ES-I3 (cell line): ENCODE results near the gene C18orf63.

Source experiments
- H3K36me3 ChIP-seq: 2 replicates; pipeline ENCODE4 v1.6.1; 2013; ENCODE audit warnings: mild to moderate bottlenecking, low read length, control low read depth, moderate library complexity; ENCODE audit not compliant: insufficient read depth
- H3K4me1 ChIP-seq: 2 replicates; pipeline ENCODE4 v1.6.1; 2013; ENCODE audit warnings: mild to moderate bottlenecking, control low read depth, low read length; ENCODE audit not compliant: insufficient read depth
- H3K9ac ChIP-seq: 2 replicates; pipeline ENCODE4 v1.6.1; 2013; ENCODE audit warnings: low read depth, mild to moderate bottlenecking, low read length, moderate library complexity
- H3K9me3 ChIP-seq: 2 replicates; pipeline ENCODE4 v1.6.1; 2013; ENCODE audit warnings: mild to moderate bottlenecking, low read length, moderate library complexity; ENCODE audit not compliant: control insufficient read depth, insufficient read depth

C18orf63 gene

GRCh38 chr18:74356959-74357358 is 41.3 kb downstream of the C18orf63 start:
- no peaks in the 10 kb centered on the region for H3K9me3 ChIP-seq
- H3K36me3 ChIP-seq: no peaks in the 10 kb centered on the region
- no peak overlapping the region for H3K9ac ChIP-seq
- no peaks in the 10 kb centered on the region for H3K4me1 ChIP-seq

GRCh38 chr18:74360852-74361655 is 45.4 kb downstream of the C18orf63 start:
- Histone ChIP-seq H3K9ac (no peak overlapping the region), H3K9me3 (no peaks in the 10 kb centered on the region), H3K36me3 (no peaks in the 10 kb centered on the region), H3K4me1 (no peaks in the 10 kb centered on the region)

GRCh38 chr18:74367905-74368304 is 52.3 kb downstream of the C18orf63 start:
- Histone ChIP-seq H3K4me1 (no peaks in the 10 kb centered on the region), H3K36me3 (no peaks in the 10 kb centered on the region), H3K9me3 (no peaks in the 10 kb centered on the region), H3K9ac (no peak overlapping the region)

GRCh38 chr18:74368901-74369705 is 53.5 kb downstream of the C18orf63 start:
- Histone ChIP-seq H3K9me3 (no peaks in the 10 kb centered on the region), H3K4me1 (no peaks in the 10 kb centered on the region), H3K36me3 (no peaks in the 10 kb centered on the region), H3K9ac (no peak overlapping the region)

GRCh38 chr18:74370115-74370514 is 54.5 kb downstream of the C18orf63 start:
- H3K4me1 ChIP-seq: no peaks in the 10 kb centered on the region
- H3K9ac ChIP-seq: no peak overlapping the region
- no peaks in the 10 kb centered on the region for H3K36me3 ChIP-seq
- no peaks in the 10 kb centered on the region for H3K9me3 ChIP-seq

GRCh38 chr18:74373428-74373827 is 57.8 kb downstream of the C18orf63 start:
- H3K9ac ChIP-seq: no peak overlapping the region
- H3K4me1 ChIP-seq: no peaks in the 10 kb centered on the region
- no peaks in the 10 kb centered on the region for H3K36me3 ChIP-seq
- no peaks in the 10 kb centered on the region for H3K9me3 ChIP-seq

- no peaks in the 10 kb centered on the region for H3K4me1 ChIP-seq
- H3K9me3 ChIP-seq: no peaks in the 10 kb centered on the region; the same call in 1 of the 2 replicates
- H3K9ac ChIP-seq: no peak overlapping the region
- no peaks in the 10 kb centered on the region for H3K36me3 ChIP-seq
These were observed 60.4 kb downstream of the C18orf63 start for GRCh38 chr18:74375999-74376398.

- Histone ChIP-seq H3K4me1 (no peaks in the 10 kb centered on the region), H3K36me3 (no peaks in the 10 kb centered on the region), H3K9me3 (no peaks in the 10 kb centered on the region; the same call in 1 of the 2 replicates), H3K9ac (no peak overlapping the region)
These were observed 60.9 kb downstream of the C18orf63 start for GRCh38 chr18:74376523-74376922.

GRCh38 chr18:74377776-74378175 is 62.1 kb downstream of the C18orf63 start:
- no peaks in the 10 kb centered on the region for H3K36me3 ChIP-seq
- H3K4me1 ChIP-seq: no peaks in the 10 kb centered on the region
- no peaks in the 10 kb centered on the region; the same call in 1 of the 2 replicates for H3K9me3 ChIP-seq
- no peak overlapping the region for H3K9ac ChIP-seq

GRCh38 chr18:74378179-74378682 is 62.6 kb downstream of the C18orf63 start:
- no peak overlapping the region for H3K9ac ChIP-seq
- no peaks in the 10 kb centered on the region for H3K36me3 ChIP-seq
- H3K4me1 ChIP-seq: no peaks in the 10 kb centered on the region
- H3K9me3 ChIP-seq: no peaks in the 10 kb centered on the region; the same call in 1 of the 2 replicates

- Histone ChIP-seq H3K36me3 (no peaks in the 10 kb centered on the region), H3K4me1 (no peaks in the 10 kb centered on the region), H3K9ac (no peak overlapping the region), H3K9me3 (no peaks in the 10 kb centered on the region; the same call in 1 of the 2 replicates)
These were observed 65.3 kb downstream of the C18orf63 start for GRCh38 chr18:74380916-74381315.

- Histone ChIP-seq H3K4me1 (no peaks in the 10 kb centered on the region), H3K9ac (no peak overlapping the region), H3K9me3 (no peaks in the 10 kb centered on the region; the same call in 1 of the 2 replicates), H3K36me3 (no peaks in the 10 kb centered on the region)
These were observed 66.1 kb downstream of the C18orf63 start for GRCh38 chr18:74381621-74382295.

GRCh38 chr18:74382481-74383017 is 66.9 kb downstream of the C18orf63 start:
- no peaks in the 10 kb centered on the region; the same call in 1 of the 2 replicates for H3K9me3 ChIP-seq
- H3K36me3 ChIP-seq: no peaks in the 10 kb centered on the region
- H3K4me1 ChIP-seq: no peaks in the 10 kb centered on the region
- H3K9ac ChIP-seq: no peak overlapping the region

- Histone ChIP-seq H3K9me3 (no peaks in the 10 kb centered on the region; the same call in 1 of the 2 replicates), H3K36me3 (no peaks in the 10 kb centered on the region), H3K9ac (no peak overlapping the region), H3K4me1 (no peaks in the 10 kb centered on the region)
These were observed 71.7 kb downstream of the C18orf63 start for GRCh38 chr18:74387383-74387782.
